Endothelial cell of umbilical vein (primary cell): ENCODE data around the gene PSMD5.

ENCODE experiments used
- EZH2 ChIP-seq: IDR thresholded peaks from 2 replicates; pipeline ENCODE4 v1.6.1; 2012; ENCODE audit warnings: borderline replicate concordance, low read depth, mild to moderate bottlenecking, moderate library complexity, low read length, inconsistent platforms; ENCODE audit not compliant: severe bottlenecking
- MAX ChIP-seq: IDR thresholded peaks from 2 replicates; pipeline ENCODE4 v1.6.1; 2011; ENCODE audit not compliant: insufficient read depth, insufficient read length
- MYC ChIP-seq: IDR thresholded peaks from one replicate; pipeline ENCODE4 v1.6.1; 2011; ENCODE audit warnings: mild to moderate bottlenecking, low read depth, low read length
- POLR2A ChIP-seq: IDR thresholded peaks from 2 replicates; pipeline ENCODE4 v1.6.1; 2012; ENCODE audit warnings: low read depth, mild to moderate bottlenecking, control low read depth, low read length
- POLR2AphosphoS5 ChIP-seq: IDR thresholded peaks from 2 replicates; pipeline ENCODE4 v1.6.1; 2012; ENCODE audit warnings: low read depth, mild to moderate bottlenecking, control low read depth, low read length, moderate library complexity; ENCODE audit not compliant: insufficient read depth
- TF ChIP-seq, protein P1 (sequence below), 2 donors: IDR thresholded peaks; 1 replicate in 1 of 2; 2 replicates in 1 of 2; pipeline ENCODE4 v1.5.1; 2011; ENCODE audit warnings: low read length in 2 of 2, mild to moderate bottlenecking in 2 of 2, moderate library complexity in 2 of 2, control low read depth in 1 of 2, inconsistent platforms in 1 of 2, low read depth in 1 of 2; ENCODE audit not compliant: insufficient read depth in 1 of 2; ENCODE audit errors: extremely low read depth in 1 of 2

DNA sequence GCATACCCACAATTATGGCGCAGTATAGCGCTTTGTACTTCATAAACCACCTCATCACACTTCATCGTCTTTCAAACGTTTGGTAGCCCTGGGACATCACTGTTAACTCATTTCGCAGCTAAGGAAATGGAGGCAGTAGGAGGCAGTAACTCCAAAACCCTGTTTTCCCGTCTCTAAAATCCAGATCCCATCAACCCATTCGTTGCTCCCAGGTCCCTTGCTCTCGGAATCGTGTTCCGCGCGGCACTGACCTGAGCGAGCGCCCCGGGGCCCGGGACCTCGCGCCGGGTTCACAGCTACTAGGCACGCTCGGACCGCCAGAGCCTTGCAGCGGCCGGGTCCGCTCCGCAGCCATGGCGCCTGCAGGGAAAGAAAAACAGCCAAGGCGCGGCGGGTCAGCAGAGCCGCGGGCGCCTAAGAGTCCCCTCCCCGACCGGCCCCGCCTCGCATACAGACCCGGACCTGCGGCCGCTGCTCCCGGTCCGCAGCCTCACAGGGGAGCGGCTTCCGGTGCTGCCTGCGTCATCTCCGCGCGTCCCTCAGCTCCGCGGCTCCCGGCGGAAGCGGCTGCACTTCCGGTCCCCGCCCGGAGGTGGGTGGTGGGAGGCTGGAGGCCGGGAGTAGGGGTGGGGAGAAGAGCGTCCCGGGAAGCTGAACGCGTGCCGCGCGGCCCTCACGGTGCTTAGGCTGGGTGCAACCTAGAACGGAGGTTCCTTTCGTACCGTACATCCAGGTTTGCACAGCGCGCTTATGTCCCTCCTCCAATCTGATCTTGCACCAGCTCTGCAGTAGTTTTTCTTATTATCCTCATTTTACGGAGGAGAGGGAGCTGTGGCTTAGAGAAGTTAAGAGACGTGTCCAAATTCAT lies 49.6 kb downstream of the PSMD5 start, which contains the start of gene FBXW2:
- TF ChIP-seq, protein P1, sequence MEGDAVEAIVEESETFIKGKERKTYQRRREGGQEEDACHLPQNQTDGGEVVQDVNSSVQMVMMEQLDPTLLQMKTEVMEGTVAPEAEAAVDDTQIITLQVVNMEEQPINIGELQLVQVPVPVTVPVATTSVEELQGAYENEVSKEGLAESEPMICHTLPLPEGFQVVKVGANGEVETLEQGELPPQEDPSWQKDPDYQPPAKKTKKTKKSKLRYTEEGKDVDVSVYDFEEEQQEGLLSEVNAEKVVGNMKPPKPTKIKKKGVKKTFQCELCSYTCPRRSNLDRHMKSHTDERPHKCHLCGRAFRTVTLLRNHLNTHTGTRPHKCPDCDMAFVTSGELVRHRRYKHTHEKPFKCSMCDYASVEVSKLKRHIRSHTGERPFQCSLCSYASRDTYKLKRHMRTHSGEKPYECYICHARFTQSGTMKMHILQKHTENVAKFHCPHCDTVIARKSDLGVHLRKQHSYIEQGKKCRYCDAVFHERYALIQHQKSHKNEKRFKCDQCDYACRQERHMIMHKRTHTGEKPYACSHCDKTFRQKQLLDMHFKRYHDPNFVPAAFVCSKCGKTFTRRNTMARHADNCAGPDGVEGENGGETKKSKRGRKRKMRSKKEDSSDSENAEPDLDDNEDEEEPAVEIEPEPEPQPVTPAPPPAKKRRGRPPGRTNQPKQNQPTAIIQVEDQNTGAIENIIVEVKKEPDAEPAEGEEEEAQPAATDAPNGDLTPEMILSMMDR (IDR thresholded peaks at IDR 0.05; ENCODE audit: extremely low read depth in 1 of 2, insufficient read depth in 1 of 2, low read depth in 1 of 2, low read length in 2 of 2), result no peak
- TF ChIP-seq MYC (no peak), EZH2 (no peak), POLR2A (peak; percentile 95), MAX (peak; percentile 8), POLR2AphosphoS5 (peak; percentile 99)
